KOPT-K1 (cell line): ENCODE results near the gene SARDH.

Experiments
- H3K27ac ChIP-seq: fragments of 200-600 bp; sonication (generic); 2 replicates; pipeline ENCODE4 v1.5.1; 2016; ENCODE audit warnings: antibody characterized with exemption, mild to moderate bottlenecking, low read depth, low read length; ENCODE audit not compliant: poor library complexity, severe bottlenecking
- H3K36me3 ChIP-seq: fragments of 200-600 bp; sonication (generic); 2 replicates; pipeline ENCODE4 v1.5.1; 2017; ENCODE audit warnings: antibody characterized with exemption, mild to moderate bottlenecking, low read length, moderate library complexity; ENCODE audit not compliant: insufficient read depth
- H3K9me3 ChIP-seq: fragments of 200-600 bp; sonication (generic); 2 replicates; pipeline ENCODE4 v1.5.1; 2017; ENCODE audit warnings: antibody characterized with exemption, low read length, mild to moderate bottlenecking; ENCODE audit not compliant: insufficient read depth, poor library complexity, severe bottlenecking

Gene SARDH

GRCh38 chr9:133779516-133780403, 41.6 kb upstream of the SARDH start:
- H3K27ac ChIP-seq: no peak overlapping the region
- H3K36me3 ChIP-seq: no peaks in the 10 kb centered on the region
- peaks cover 1% of the 10 kb centered on the region for H3K9me3 ChIP-seq

GRCh38 chr9:133779081-133779480, 40.9 kb upstream of the SARDH start:
- Histone ChIP-seq H3K27ac (no peak overlapping the region), H3K9me3 (peaks cover 8% of the 10 kb centered on the region), H3K36me3 (no peaks in the 10 kb centered on the region)

- Histone ChIP-seq H3K27ac (no peak overlapping the region), H3K9me3 (peaks cover 14% of the 10 kb centered on the region), H3K36me3 (no peaks in the 10 kb centered on the region)
Observed at GRCh38 chr9:133778336-133779013, 40.3 kb upstream of the SARDH start.

- Histone ChIP-seq H3K27ac (no peak overlapping the region), H3K36me3 (no peaks in the 10 kb centered on the region), H3K9me3 (peaks cover 14% of the 10 kb centered on the region)
Observed at GRCh38 chr9:133777871-133778270, 39.7 kb upstream of the SARDH start.

GRCh38 chr9:133777068-133777791, 39.1 kb upstream of the SARDH start:
- Histone ChIP-seq H3K27ac (no peak overlapping the region), H3K9me3 (peaks cover 14% of the 10 kb centered on the region), H3K36me3 (no peaks in the 10 kb centered on the region)

GRCh38 chr9:133775951-133776905, 38.1 kb upstream of the SARDH start:
- Histone ChIP-seq H3K36me3 (no peaks in the 10 kb centered on the region), H3K9me3 (peaks cover 14% of the 10 kb centered on the region), H3K27ac (no peak overlapping the region)

GRCh38 chr9:133775291-133775690, 37.1 kb upstream of the SARDH start:
- peaks cover 14% of the 10 kb centered on the region for H3K9me3 ChIP-seq
- no peaks in the 10 kb centered on the region for H3K36me3 ChIP-seq
- no peak overlapping the region for H3K27ac ChIP-seq

- H3K36me3 ChIP-seq: no peaks in the 10 kb centered on the region
- H3K27ac ChIP-seq: no peak overlapping the region
- H3K9me3 ChIP-seq: peaks cover 14% of the 10 kb centered on the region
Observed at GRCh38 chr9:133774799-133775198, 36.6 kb upstream of the SARDH start.

- Histone ChIP-seq H3K27ac (no peak overlapping the region), H3K9me3 (peaks cover 14% of the 10 kb centered on the region), H3K36me3 (no peaks in the 10 kb centered on the region)
Observed at GRCh38 chr9:133773889-133774655, 35.9 kb upstream of the SARDH start.

GRCh38 chr9:133772581-133772980, 34.4 kb upstream of the SARDH start:
- no peak overlapping the region for H3K27ac ChIP-seq
- H3K36me3 ChIP-seq: no peaks in the 10 kb centered on the region
- peaks cover 14% of the 10 kb centered on the region for H3K9me3 ChIP-seq

- peaks cover 22% of the 10 kb centered on the region for H3K9me3 ChIP-seq
- no peaks in the 10 kb centered on the region for H3K36me3 ChIP-seq
- no peak overlapping the region for H3K27ac ChIP-seq
Observed at GRCh38 chr9:133771486-133772482, 33.6 kb upstream of the SARDH start.

- Histone ChIP-seq H3K36me3 (no peaks in the 10 kb centered on the region), H3K27ac (no peak overlapping the region), H3K9me3 (peaks cover 26% of the 10 kb centered on the region)
Observed at GRCh38 chr9:133770076-133770777, 32.1 kb upstream of the SARDH start.
